HepG2 (cell line): ENCODE measurements around the gene IFI35. TPM values are rescaled to one million over a fixed set of nuclear protein-coding genes. Genes with fewer than 3 reads are reported as not detected.

Source experiments
- ASH2L ChIP-seq: fragments of 300-600, 200-600 bp; sonication (generic); IDR thresholded peaks from 2 replicates; pipeline ENCODE4 v1.7.0; 2017; ENCODE audit warnings: low read depth, mild to moderate bottlenecking, moderate library complexity, mixed read lengths, low read length; ENCODE audit not compliant: insufficient read length
- ATRX ChIP-seq: sonication (generic); formaldehyde crosslinking; IDR thresholded peaks from 2 replicates; pipeline ENCODE4 v1.4.0; 2020; ENCODE audit warnings: missing genetic modification reagents, borderline replicate concordance
- BHLHE40 ChIP-seq: IDR thresholded peaks from 2 replicates; pipeline ENCODE4 v1.6.1; 2011; ENCODE audit warnings: low read length, improper control_type of control experiment
- HDAC1 ChIP-seq: sonication (generic); formaldehyde crosslinking; IDR thresholded peaks from 2 replicates; pipeline ENCODE4 v1.5.1; 2020; ENCODE audit warnings: mild to moderate bottlenecking, missing genetic modification reagents
- HMG20A ChIP-seq: IDR thresholded peaks from 2 replicates; pipeline ENCODE4 v1.6.1; 2016; ENCODE audit warnings: borderline replicate concordance
- ISX ChIP-seq: sonication (generic); formaldehyde crosslinking; conservative IDR thresholded peaks from 2 replicates; pipeline ENCODE4 v1.5.0; 2020; ENCODE audit warnings: missing genetic modification reagents
- KDM4B ChIP-seq: sonication (generic); formaldehyde crosslinking; IDR thresholded peaks from 2 replicates; pipeline ENCODE4 v1.4.0; 2020; ENCODE audit warnings: missing genetic modification reagents
- MEIS2 ChIP-seq: sonication (generic); formaldehyde crosslinking; IDR thresholded peaks from 2 replicates; pipeline ENCODE4 v1.9.0; 2021; ENCODE audit warnings: mild to moderate bottlenecking, missing genetic modification reagents
- ONECUT2 ChIP-seq: sonication (generic); formaldehyde crosslinking; IDR thresholded peaks from 2 replicates; pipeline ENCODE4 v1.4.0; 2020; ENCODE audit warnings: missing genetic modification reagents
- TCF7L2 ChIP-seq: IDR thresholded peaks from 2 replicates; pipeline ENCODE4 v1.6.1; 2011; ENCODE audit warnings: mild to moderate bottlenecking, low read depth, low read length, moderate library complexity
- ZBTB8A ChIP-seq: sonication (generic); formaldehyde crosslinking; IDR thresholded peaks from 2 replicates; pipeline ENCODE4 v1.4.0; 2020; ENCODE audit warnings: mild to moderate bottlenecking, low read depth, missing genetic modification reagents, borderline replicate concordance
- ZNF460 ChIP-seq: sonication (generic); formaldehyde crosslinking; IDR thresholded peaks from 2 replicates; pipeline ENCODE4 v1.5.1; 2020; ENCODE audit warnings: missing genetic modification reagents, mild to moderate bottlenecking, borderline replicate concordance
- ZNF577 ChIP-seq: sonication (generic); formaldehyde crosslinking; IDR thresholded peaks from 2 replicates; pipeline ENCODE4 v1.4.0; 2020; ENCODE audit warnings: mild to moderate bottlenecking, low read depth, missing genetic modification reagents, borderline replicate concordance
- ZNF615 ChIP-seq: sonication (generic); formaldehyde crosslinking; IDR thresholded peaks from 2 replicates; pipeline ENCODE4 v1.5.0; 2020; ENCODE audit warnings: mild to moderate bottlenecking, missing genetic modification reagents, borderline replicate concordance
- ZNF629 ChIP-seq: sonication (generic); formaldehyde crosslinking; conservative IDR thresholded peaks from 2 replicates; pipeline ENCODE4 v1.5.0; 2020; ENCODE audit warnings: missing genetic modification reagents
- ZNF737 ChIP-seq: sonication (generic); formaldehyde crosslinking; IDR thresholded peaks from 2 replicates; pipeline ENCODE4 v1.5.0; 2020; ENCODE audit warnings: missing genetic modification reagents, mild to moderate bottlenecking, borderline replicate concordance
- ZNF841 ChIP-seq: sonication (generic); formaldehyde crosslinking; IDR thresholded peaks from 2 replicates; pipeline ENCODE4 v1.8.1; 2023; ENCODE audit warnings: missing genetic modification reagents, borderline replicate concordance
- ZSCAN30 ChIP-seq: sonication (generic); formaldehyde crosslinking; IDR thresholded peaks from 2 replicates; pipeline ENCODE4 v1.5.0; 2020; ENCODE audit warnings: mild to moderate bottlenecking, missing genetic modification reagents
- polyA plus RNA-seq, 8 experiments: library from polyadenylated mRNA; depleted of rRNA in 3 of 8; stranded (reverse) in 7 of 8; unstranded in 1 of 8; fragments of >200 nt; fragmentation: Illumina TruSeq in 4 of 8; extraction: Trizol in 4 of 8; gene quantifications; 2 replicates each; pipeline versions ENCODE4 v1.2.1 to v1.2.3, GENCODE V29; 2011 to 2016; ENCODE audit warnings: low read depth in 4 of 8, missing spikeins in 1 of 8, mixed read lengths in 1 of 8; ENCODE audit not compliant: insufficient read depth in 1 of 8
- total RNA-seq, 5 experiments: library from RNA; depleted of rRNA; stranded (reverse); fragments of >200 nt; fragmentation: Illumina TruSeq; extraction: Trizol; gene quantifications; 2 replicates each; pipeline ENCODE4 v1.2.3, GENCODE V29; 2016; ENCODE audit warnings: low read depth in 1 of 5
- TF ChIP-seq, protein P1 (sequence below): sonication (generic); formaldehyde crosslinking; IDR thresholded peaks from 2 replicates; pipeline ENCODE4 v1.4.0; 2020; ENCODE audit warnings: missing genetic modification reagents
- TF ChIP-seq, protein P2 (sequence below): sonication (generic); formaldehyde crosslinking; IDR thresholded peaks from 2 replicates; pipeline ENCODE4 v1.8.1; 2023; ENCODE audit warnings: mild to moderate bottlenecking, missing genetic modification reagents, borderline replicate concordance
- TF ChIP-seq, protein P3 (sequence below): IDR thresholded peaks from 2 replicates; pipeline ENCODE4 v1.6.1; 2016; ENCODE audit warnings: missing compliant biosample characterization, missing genetic modification reagents, borderline replicate concordance
- TF ChIP-seq, protein P4 (sequence below): sonication (generic); formaldehyde crosslinking; IDR thresholded peaks from 2 replicates; pipeline ENCODE4 v1.4.0; 2020; ENCODE audit warnings: mild to moderate bottlenecking, missing genetic modification reagents
- TF ChIP-seq, protein P5 (sequence below), 2 experiments: IDR thresholded peaks; 2 replicates each; pipeline ENCODE4 v1.6.1; 2011 to 2012; ENCODE audit warnings: low read length in 2 of 2, borderline replicate concordance in 1 of 2, low read depth in 1 of 2, mild to moderate bottlenecking in 1 of 2, moderate library complexity in 1 of 2

IFI35 gene
- total and polyA plus RNA-seq, 2 of the 13 experiments (the other 11 are each of a cell fraction or from before 2014, with no cell fraction given) = 28.9 to 38.1 TPM

DNA sequence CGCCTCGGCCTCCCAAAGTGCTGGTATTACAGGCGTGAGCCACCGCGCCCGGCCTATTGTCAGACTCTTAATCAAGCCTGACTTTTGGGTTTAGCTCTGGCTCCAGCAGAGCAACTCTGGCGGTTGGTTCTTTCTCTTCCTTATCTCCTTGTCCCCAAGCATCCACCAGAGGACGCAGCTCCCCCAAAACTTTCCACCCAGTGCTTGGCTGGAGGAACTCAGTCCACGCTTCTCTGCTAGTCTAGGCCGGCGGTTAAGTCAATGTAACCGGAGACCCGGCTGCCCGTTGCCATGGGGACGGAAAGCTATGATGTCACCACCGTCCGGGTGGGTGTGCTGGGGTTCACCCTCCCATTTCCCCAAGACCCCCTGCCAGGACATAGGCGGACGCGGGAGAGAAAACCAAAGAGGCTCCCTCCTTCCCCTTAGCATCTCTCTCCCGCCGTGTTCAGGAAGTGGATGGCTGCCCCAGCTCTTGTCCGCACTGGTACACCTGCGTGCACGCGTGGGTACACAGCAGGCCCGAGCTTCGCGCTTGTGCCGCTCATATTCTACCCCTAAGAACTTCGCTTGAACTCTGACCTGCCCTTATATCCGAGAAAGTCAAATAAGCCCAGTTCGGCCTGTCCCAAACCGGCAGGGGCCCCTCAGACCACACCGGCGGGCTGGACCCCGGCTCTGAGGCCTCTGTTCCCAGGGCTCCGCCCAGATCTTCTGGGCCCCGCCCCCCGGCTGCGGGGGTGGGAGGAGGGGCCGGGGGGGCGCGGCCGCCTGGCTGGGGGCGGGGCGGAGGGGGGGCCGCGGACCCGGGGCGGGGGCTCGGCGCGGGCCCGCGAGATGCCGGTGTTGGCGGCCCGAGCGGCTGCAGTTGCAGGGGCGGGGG is 18.1 kb downstream of the IFI35 start, which contains the start of gene RND2 (continued):
- TF ChIP-seq ZNF460 (CRISPR knock-in tag) = peak; percentile 67; the same call in 1 of the 2 replicates
- no peak for TF ChIP-seq MEIS2
- TF ChIP-seq ATRX (CRISPR knock-in tag) = no peak
- TF ChIP-seq ZNF577 (CRISPR knock-in tag) = no peak
- TF ChIP-seq HMG20A (CRISPR knock-in tag) = no peak
- no peak for TF ChIP-seq ZSCAN30 (CRISPR knock-in tag)
- peak; percentile 62; the same call in 1 of the 2 replicates for TF ChIP-seq HDAC1 (CRISPR knock-in tag)
- TF ChIP-seq, protein P1, sequence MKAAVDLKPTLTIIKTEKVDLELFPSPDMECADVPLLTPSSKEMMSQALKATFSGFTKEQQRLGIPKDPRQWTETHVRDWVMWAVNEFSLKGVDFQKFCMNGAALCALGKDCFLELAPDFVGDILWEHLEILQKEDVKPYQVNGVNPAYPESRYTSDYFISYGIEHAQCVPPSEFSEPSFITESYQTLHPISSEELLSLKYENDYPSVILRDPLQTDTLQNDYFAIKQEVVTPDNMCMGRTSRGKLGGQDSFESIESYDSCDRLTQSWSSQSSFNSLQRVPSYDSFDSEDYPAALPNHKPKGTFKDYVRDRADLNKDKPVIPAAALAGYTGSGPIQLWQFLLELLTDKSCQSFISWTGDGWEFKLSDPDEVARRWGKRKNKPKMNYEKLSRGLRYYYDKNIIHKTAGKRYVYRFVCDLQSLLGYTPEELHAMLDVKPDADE (CRISPR knock-in tag) = no peak
- TF ChIP-seq, protein P2, sequence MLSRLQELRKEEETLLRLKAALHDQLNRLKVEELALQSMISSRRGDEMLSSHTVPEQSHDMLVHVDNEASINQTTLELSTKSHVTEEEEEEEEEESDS = no peak
- no peak for TF ChIP-seq ZNF737 (CRISPR knock-in tag)
- TF ChIP-seq, protein P3, sequence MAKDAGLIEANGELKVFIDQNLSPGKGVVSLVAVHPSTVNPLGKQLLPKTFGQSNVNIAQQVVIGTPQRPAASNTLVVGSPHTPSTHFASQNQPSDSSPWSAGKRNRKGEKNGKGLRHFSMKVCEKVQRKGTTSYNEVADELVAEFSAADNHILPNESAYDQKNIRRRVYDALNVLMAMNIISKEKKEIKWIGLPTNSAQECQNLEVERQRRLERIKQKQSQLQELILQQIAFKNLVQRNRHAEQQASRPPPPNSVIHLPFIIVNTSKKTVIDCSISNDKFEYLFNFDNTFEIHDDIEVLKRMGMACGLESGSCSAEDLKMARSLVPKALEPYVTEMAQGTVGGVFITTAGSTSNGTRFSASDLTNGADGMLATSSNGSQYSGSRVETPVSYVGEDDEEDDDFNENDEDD (CRISPR knock-in tag) = peak; percentile 13; the same call in 1 of the 2 replicates
- no peak for TF ChIP-seq TCF7L2
- TF ChIP-seq ZNF629 (CRISPR knock-in tag) = no peak
- TF ChIP-seq, protein P4, sequence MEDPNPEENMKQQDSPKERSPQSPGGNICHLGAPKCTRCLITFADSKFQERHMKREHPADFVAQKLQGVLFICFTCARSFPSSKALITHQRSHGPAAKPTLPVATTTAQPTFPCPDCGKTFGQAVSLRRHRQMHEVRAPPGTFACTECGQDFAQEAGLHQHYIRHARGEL = 0 out of 2 replicates have a peak, but pooled peaks have one; percentile 23
- TF ChIP-seq KDM4B = 0 out of 2 replicates have a peak, but pooled peaks have one; percentile 67
- TF ChIP-seq ASH2L = no peak
- no peak for TF ChIP-seq ISX (CRISPR knock-in tag)
- no peak for TF ChIP-seq ZBTB8A (CRISPR knock-in tag)
- no peak for TF ChIP-seq ONECUT2 (CRISPR knock-in tag)
- TF ChIP-seq ZNF841 = no peak
- TF ChIP-seq, protein P5, sequence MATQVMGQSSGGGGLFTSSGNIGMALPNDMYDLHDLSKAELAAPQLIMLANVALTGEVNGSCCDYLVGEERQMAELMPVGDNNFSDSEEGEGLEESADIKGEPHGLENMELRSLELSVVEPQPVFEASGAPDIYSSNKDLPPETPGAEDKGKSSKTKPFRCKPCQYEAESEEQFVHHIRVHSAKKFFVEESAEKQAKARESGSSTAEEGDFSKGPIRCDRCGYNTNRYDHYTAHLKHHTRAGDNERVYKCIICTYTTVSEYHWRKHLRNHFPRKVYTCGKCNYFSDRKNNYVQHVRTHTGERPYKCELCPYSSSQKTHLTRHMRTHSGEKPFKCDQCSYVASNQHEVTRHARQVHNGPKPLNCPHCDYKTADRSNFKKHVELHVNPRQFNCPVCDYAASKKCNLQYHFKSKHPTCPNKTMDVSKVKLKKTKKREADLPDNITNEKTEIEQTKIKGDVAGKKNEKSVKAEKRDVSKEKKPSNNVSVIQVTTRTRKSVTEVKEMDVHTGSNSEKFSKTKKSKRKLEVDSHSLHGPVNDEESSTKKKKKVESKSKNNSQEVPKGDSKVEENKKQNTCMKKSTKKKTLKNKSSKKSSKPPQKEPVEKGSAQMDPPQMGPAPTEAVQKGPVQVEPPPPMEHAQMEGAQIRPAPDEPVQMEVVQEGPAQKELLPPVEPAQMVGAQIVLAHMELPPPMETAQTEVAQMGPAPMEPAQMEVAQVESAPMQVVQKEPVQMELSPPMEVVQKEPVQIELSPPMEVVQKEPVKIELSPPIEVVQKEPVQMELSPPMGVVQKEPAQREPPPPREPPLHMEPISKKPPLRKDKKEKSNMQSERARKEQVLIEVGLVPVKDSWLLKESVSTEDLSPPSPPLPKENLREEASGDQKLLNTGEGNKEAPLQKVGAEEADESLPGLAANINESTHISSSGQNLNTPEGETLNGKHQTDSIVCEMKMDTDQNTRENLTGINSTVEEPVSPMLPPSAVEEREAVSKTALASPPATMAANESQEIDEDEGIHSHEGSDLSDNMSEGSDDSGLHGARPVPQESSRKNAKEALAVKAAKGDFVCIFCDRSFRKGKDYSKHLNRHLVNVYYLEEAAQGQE (IDR thresholded peaks at IDR 0.05; ENCODE audit: borderline replicate concordance in 1 of 2, low read depth in 1 of 2, low read length in 2 of 2) = no peak
- no peak for TF ChIP-seq ZNF615 (CRISPR knock-in tag)
- peak; percentile 36; the same call in 1 of the 2 replicates for TF ChIP-seq BHLHE40
